GM12873 (cell line): ENCODE data around the gene CHD9.

ENCODE experiments used
- CTCF ChIP-seq: IDR thresholded peaks from 2 replicates; pipeline ENCODE4 v1.5.1; 2012; ENCODE audit warnings: low read depth, mild to moderate bottlenecking, moderate library complexity, low read length, control low read depth; ENCODE audit not compliant: insufficient read depth; ENCODE audit errors: missing control alignments

Gene CHD9

GRCh38 chr16:53341792-53342191 is 287.0 kb downstream of the CHD9 start:
- no peak for TF ChIP-seq CTCF

GRCh38 chr16:53355064-53355463 is 300.3 kb downstream of the CHD9 start:
- TF ChIP-seq CTCF, result no peak

GRCh38 chr16:53356478-53357207 is 301.9 kb downstream of the CHD9 start:
- TF ChIP-seq CTCF, result peak; percentile 20

GRCh38 chr16:53357208-53357586 is 302.4 kb downstream of the CHD9 start:
- TF ChIP-seq CTCF, result no peak

GRCh38 chr16:53357955-53358354 is 303.2 kb downstream of the CHD9 start:
- no peak for TF ChIP-seq CTCF

GRCh38 chr16:53358884-53359283 is 304.1 kb downstream of the CHD9 start:
- TF ChIP-seq CTCF, result no peak

- TF ChIP-seq CTCF, result no peak
Observed at GRCh38 chr16:53369921-53370320, 315.1 kb downstream of the CHD9 start.

- no peak for TF ChIP-seq CTCF
Observed at GRCh38 chr16:53370827-53371226, 316.0 kb downstream of the CHD9 start.
